B cell (primary cell): ENCODE measurements around the gene RFPL1. TPM values are rescaled to one million over a fixed set of nuclear protein-coding genes. Genes with fewer than 3 reads are reported as not detected.

ENCODE experiments used
- ATAC-seq: fragments of 200-7000 bp; cut with Tn5 transposase; one replicate; pipeline ENCODE4 v1.10.0; 2021; ENCODE audit warnings: low read depth, mild to moderate bottlenecking, moderate number of reproducible peaks, moderate library complexity
- CTCF ChIA-PET: fragments of 350-600 bp; sonication (Branson Sonifier 250); formaldehyde crosslinking; loops from one replicate; lab custom pipeline; 2021; ENCODE audit warnings: antibody characterized with exemption, inconsistent platforms; lab: Charles Lee
- POLR2A ChIA-PET: fragments of 350-600 bp; sonication (Branson Sonifier 250); formaldehyde crosslinking; loops from one replicate; lab custom pipeline; 2021; ENCODE audit warnings: antibody characterized with exemption; lab: Charles Lee
- DNase-seq: peaks from one replicate; pipeline ENCODE4 v3.0.0; 2013
- H2AFZ ChIP-seq: 2 replicates; pipeline ENCODE4 v1.6.1; 2012; ENCODE audit warnings: mild to moderate bottlenecking, low read depth, low read length; ENCODE audit not compliant: insufficient read depth, poor library complexity, severe bottlenecking
- H3K27ac ChIP-seq, 2 donors: 1 replicate in 1 of 2; 2 replicates in 1 of 2; pipeline ENCODE4 v1.5.1; 2012 to 2013; ENCODE audit warnings: low read length in 2 of 2, mild to moderate bottlenecking in 2 of 2, moderate library complexity in 1 of 2
- H3K27me3 ChIP-seq, 4 experiments: fragments of 200-600 bp in 1 of 4; sonication (generic) in 1 of 4; replicated peaks in 1 of 4; 1 replicate in 2 of 4; 2 replicates in 2 of 4; pipeline versions ENCODE4 v1.6.1 to v1.7.0; 2013 to 2016; ENCODE audit warnings: low read length in 3 of 4, mild to moderate bottlenecking in 2 of 4, mixed read lengths in 1 of 4, moderate library complexity in 1 of 4; ENCODE audit not compliant: insufficient read depth in 4 of 4, control insufficient read depth in 3 of 4; ENCODE audit errors: control extremely low read depth in 1 of 4
- H3K36me3 ChIP-seq, 2 experiments: replicated peaks in 1 of 2; 1 replicate in 1 of 2; 2 replicates in 1 of 2; pipeline versions ENCODE4 v1.6.1 to v1.7.1; 2013; ENCODE audit warnings: low read length in 1 of 2; ENCODE audit not compliant: insufficient read depth in 2 of 2, control insufficient read depth in 1 of 2; ENCODE audit errors: control extremely low read depth in 1 of 2, extremely low read depth in 1 of 2
- H3K4me1 ChIP-seq, 2 donors: fragments of 200-600 bp in 1 of 2; sonication (generic) in 1 of 2; 1 replicate in 1 of 2; 2 replicates in 1 of 2; pipeline versions ENCODE4 v1.5.1 to v1.6.1; 2013 to 2017; ENCODE audit warnings: low read length in 2 of 2; ENCODE audit not compliant: control insufficient read depth in 2 of 2, insufficient read depth in 2 of 2
- H3K4me2 ChIP-seq: replicated peaks from 2 replicates; pipeline ENCODE3; 2012; ENCODE audit warnings: mild to moderate bottlenecking, low read depth, low read length; ENCODE audit not compliant: poor library complexity, severe bottlenecking
- H3K4me3 ChIP-seq, 5 experiments: fragments of 200-600 bp in 1 of 5; sonication (generic) in 1 of 5; 1 replicate in 3 of 5; 2 replicates in 2 of 5; pipeline versions ENCODE4 v1.5.1 to v1.7.0; 2011 to 2016; ENCODE audit warnings: low read length in 4 of 5, mild to moderate bottlenecking in 4 of 5, low read depth in 2 of 5, control low read depth in 1 of 5, moderate library complexity in 1 of 5; ENCODE audit not compliant: insufficient read depth in 1 of 5; ENCODE audit errors: control extremely low read depth in 1 of 5, extremely low read depth in 1 of 5
- H3K79me2 ChIP-seq: fragments of 200-600 bp; sonication (generic); one replicate; pipeline ENCODE4 v1.6.0; 2016; ENCODE audit warnings: low read length; ENCODE audit not compliant: control insufficient read depth, insufficient read depth
- H3K9ac ChIP-seq: fragments of 200-600 bp; sonication (generic); 2 replicates; pipeline ENCODE4 v1.6.1; 2017; ENCODE audit warnings: mild to moderate bottlenecking, low read length, moderate library complexity
- H3K9me3 ChIP-seq, 3 donors: one replicate each; pipeline versions ENCODE4 v1.6.1 to v1.7.1; 2013; ENCODE audit warnings: low read length in 2 of 3; ENCODE audit not compliant: control insufficient read depth in 2 of 3, insufficient read depth in 1 of 3; ENCODE audit errors: control extremely low read depth in 1 of 3
- H4K20me1 ChIP-seq: 2 replicates; pipeline ENCODE4 v1.6.0; 2012; ENCODE audit warnings: mild to moderate bottlenecking, low read length; ENCODE audit not compliant: insufficient read depth, control insufficient read depth, poor library complexity, severe bottlenecking
- H3K27ac Mint-ChIP-seq: one replicate; pipeline ENCODE4 v1.8.0; 2021; ENCODE audit warnings: mixed read lengths
- H3K27me3 Mint-ChIP-seq: one replicate; pipeline ENCODE4 v1.8.0; 2021; ENCODE audit warnings: mixed read lengths
- H3K4me1 Mint-ChIP-seq: one replicate; pipeline ENCODE4 v1.8.0; 2021; ENCODE audit warnings: mixed read lengths
- H3K4me3 Mint-ChIP-seq: one replicate; pipeline ENCODE4 v1.8.0; 2021; ENCODE audit warnings: mixed read lengths
- H3K9me3 Mint-ChIP-seq: one replicate; pipeline ENCODE4 v1.8.0; 2022; ENCODE audit warnings: mixed read lengths; ENCODE audit not compliant: insufficient read depth
- CTCF ChIP-seq: fragments of 200-600 bp; IDR thresholded peaks from one replicate; pipeline ENCODE4 v1.8.0; 2022; ENCODE audit warnings: antibody characterized with exemption, mild to moderate bottlenecking
- EZH2 ChIP-seq: IDR thresholded peaks from 2 replicates; pipeline ENCODE4 v1.6.1; 2012; ENCODE audit warnings: borderline replicate concordance, low read depth, mild to moderate bottlenecking, moderate library complexity, low read length; ENCODE audit not compliant: insufficient read depth, poor library complexity, severe bottlenecking
- WGBS: methylation state at CpG from one replicate; pipeline ENCODE4 v1.1.5; 2013; ENCODE audit warnings: missing lambda C conversion rate; ENCODE audit not compliant: insufficient coverage; 5-methylcytosine and 5-hydroxymethylcytosine counted together
- intact Hi-C: fragments of 100-400 bp; cut with micrococcal nuclease; formaldehyde crosslinking; loops from one replicate; pipeline ENCODE4 v1.10.0; 2022
- polyA plus RNA-seq: library from polyadenylated mRNA; depleted of rRNA; stranded (reverse); fragments of >200 nt; gene quantifications from 2 replicates; pipeline ENCODE4 v1.2.3, GENCODE V29; 2012
- total RNA-seq, 2 donors: library from RNA; stranded (reverse); fragments of 120-200 nt in 1 of 2; gene quantifications; 1 replicate in 1 of 2; 2 replicates in 1 of 2; pipeline versions ENCODE4 v1.2.3 to v1.2.4, GENCODE V29; 2013 to 2022

The RFPL1 gene
- total and polyA plus RNA-seq, 2 donors (not counting 1 experiment from before 2014, with no cell fraction given) = not detected

GRCh38 chr22:29469755-29470154 is 31.4 kb downstream of the RFPL1 start:
- 85% methylated on average over 9 of the region's 9 CpGs for WGBS
- peaks cover 15% of the 10 kb centered on the region for H3K4me1 Mint-ChIP-seq
- H3K27ac Mint-ChIP-seq = no peak overlapping the region
- peaks cover 0 to 30% (median 5%) of the 10 kb centered on the region in 4 experiments for H3K27me3 ChIP-seq
- intact Hi-C loops = no loop called here
- DNase-seq (no peak), ATAC-seq (no peak)
- CTCF ChIA-PET = interaction anchor here (0.6 to 1.8 kb wide), 2 partner anchors 9 to 28 kb away, joined by 3 read pairs; no protein-coding TSS in a partner anchor
- POLR2A ChIA-PET = no interaction called here
- peak overlapping the region in 2 of 5 experiments; percentile 15 to 49 for H3K4me3 ChIP-seq
- H3K4me1 ChIP-seq = peaks cover 10 to 11% of the 10 kb centered on the region in 2 donors
- peak overlapping the region; percentile 58 for H2AFZ ChIP-seq
- H3K4me3 Mint-ChIP-seq = peak overlapping the region; percentile 8
- peaks cover 0 to 3% (median 0%) of the 10 kb centered on the region in 3 donors for H3K9me3 ChIP-seq
- H3K27me3 Mint-ChIP-seq = peaks cover 30% of the 10 kb centered on the region
- peak overlapping the region; percentile 41 for H3K9ac ChIP-seq
- H3K79me2 ChIP-seq = no peaks in the 10 kb centered on the region
- TF ChIP-seq EZH2 (no peak), CTCF (no peak)
- H3K9me3 Mint-ChIP-seq = no peaks in the 10 kb centered on the region
- no peaks in the 10 kb centered on the region for H3K36me3 ChIP-seq
- H3K27ac ChIP-seq = no peak overlapping the region
- H3K4me2 ChIP-seq = peak overlapping the region; percentile 71
- no peaks in the 10 kb centered on the region for H4K20me1 ChIP-seq

- peak; percentile 84 for TF ChIP-seq CTCF
- TF ChIP-seq EZH2 = no peak
- Histone ChIP-seq H4K20me1 (no peaks in the 10 kb centered on the region), H3K27me3 (peaks cover 0 to 30% (median 5%) of the 10 kb centered on the region in 4 experiments), H2AFZ (peak overlapping the region; percentile 58), H3K4me3 (peak overlapping the region in 3 of 5 experiments; percentile 15 to 49 (median 37)), H3K4me1 (peaks cover 11 to 13% of the 10 kb centered on the region in 2 donors), H3K4me2 (peak overlapping the region; percentile 71), H3K9me3 (peaks cover 0 to 3% (median 0%) of the 10 kb centered on the region in 3 donors), H3K27ac (no peak overlapping the region), H3K79me2 (no peaks in the 10 kb centered on the region), H3K36me3 (no peaks in the 10 kb centered on the region), H3K9ac (peak overlapping the region; percentile 41)
- ChIA-PET POLR2A (no interaction called here), CTCF (interaction anchor here (2.7 kb wide), 1 partner anchor 12 kb away, joined by 10 read pairs; no protein-coding TSS in a partner anchor)
- Mint-ChIP-seq H3K27me3 (peaks cover 30% of the 10 kb centered on the region), H3K4me1 (peaks cover 17% of the 10 kb centered on the region), H3K4me3 (peak overlapping the region; percentile 70), H3K9me3 (no peaks in the 10 kb centered on the region), H3K27ac (no peak overlapping the region)
- WGBS = 39% methylated on average over 47 of the region's 54 CpGs
- DNase-seq (peak; percentile 76), ATAC-seq (peak; percentile 70)
- intact Hi-C loops = no loop called here
These were observed 31.9 kb downstream of the RFPL1 start for GRCh38 chr22:29470159-29470855.
